M059J (cell line): ENCODE measurements around the gene FOXA1. TPM values are rescaled to one million over a fixed set of nuclear protein-coding genes. Genes with fewer than 3 reads are reported as not detected.

Experiments
- DNase-seq: peaks from one replicate; pipeline ENCODE4 v3.0.0-alpha.2; 2012; ENCODE audit warnings: low read depth
- total RNA-seq: library from RNA; depleted of rRNA; stranded (reverse); fragments of >200 nt; shearing (Covaris generic); gene quantifications from 2 replicates; pipeline ENCODE4 v1.2.3, GENCODE V29; 2014; rRNA removed

Gene FOXA1
- not detected in 2 replicates for total RNA-seq

- no peak for DNase-seq
Measured at GRCh38 chr14:37594971-37595808, at the start of gene FOXA1, which contains the start of gene TTC6. TSS of gene FOXA1 (minus strand) at chr14:37595249. CDS start at chr14:37594972, 277 bp downstream. TSS of gene TTC6 (plus strand) at chr14:37595629. CDS start at chr14:37622065, 26,436 bp downstream.

DNA sequence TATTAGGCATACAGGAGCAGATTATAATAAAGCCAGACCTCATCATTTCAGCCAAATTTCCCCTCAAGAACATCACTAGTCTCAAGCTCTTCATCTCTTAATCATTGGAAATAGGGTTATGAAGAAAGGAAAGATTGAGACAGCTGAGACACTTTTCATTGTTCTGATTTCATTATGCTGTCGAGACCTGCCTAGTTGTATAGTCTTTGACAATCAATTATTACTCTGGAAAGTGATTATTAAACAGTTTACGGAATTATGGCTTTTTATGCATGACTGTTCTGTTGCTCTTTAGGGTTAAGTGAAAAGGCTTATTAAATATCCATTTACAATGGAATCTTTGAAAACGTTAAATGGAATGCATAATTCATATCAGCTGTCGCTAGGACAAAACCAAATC is 48.7 kb upstream of the FOXA1 start:
- DNase-seq = no peak

DNA sequence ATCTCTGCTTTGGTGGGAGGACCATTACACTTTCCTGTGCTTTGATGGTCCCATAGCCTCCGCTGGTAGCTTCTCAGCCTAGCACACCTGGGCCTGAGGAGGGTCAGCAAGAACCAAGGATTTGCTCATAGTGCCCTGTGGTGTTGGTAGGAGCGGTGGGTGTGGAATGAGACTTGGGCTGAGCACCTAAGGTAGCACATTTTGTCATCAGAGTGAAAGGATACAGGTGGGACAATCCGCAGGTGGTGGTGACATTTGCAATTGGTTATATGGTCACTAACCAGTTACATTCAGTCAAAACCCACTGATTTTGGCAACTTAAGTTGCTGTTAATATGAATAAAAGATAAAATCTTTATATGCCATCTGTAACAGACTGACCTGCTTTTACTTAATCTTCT is 47.1 kb upstream of the FOXA1 start:
- DNase-seq = no peak

DNA sequence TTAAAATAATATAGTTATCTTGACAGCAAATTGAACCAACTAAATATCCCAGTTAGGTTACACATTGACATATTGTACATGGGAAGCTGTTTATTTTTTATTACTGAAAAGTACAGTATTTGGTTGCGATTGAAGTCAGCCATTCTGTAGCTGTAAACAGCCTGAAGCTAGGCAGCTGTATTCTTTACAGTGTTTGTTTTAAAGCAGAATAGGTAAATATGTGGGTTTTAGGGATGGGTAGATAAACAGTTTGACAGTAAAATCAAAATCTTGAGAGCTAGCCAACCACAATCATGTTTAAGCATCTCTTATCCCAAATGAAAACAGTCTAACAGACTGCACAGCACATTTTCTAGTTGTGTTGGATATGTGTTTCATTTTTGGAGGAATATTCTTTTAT is 46.1 kb upstream of the FOXA1 start:
- DNase-seq = peak; percentile 2

DNA sequence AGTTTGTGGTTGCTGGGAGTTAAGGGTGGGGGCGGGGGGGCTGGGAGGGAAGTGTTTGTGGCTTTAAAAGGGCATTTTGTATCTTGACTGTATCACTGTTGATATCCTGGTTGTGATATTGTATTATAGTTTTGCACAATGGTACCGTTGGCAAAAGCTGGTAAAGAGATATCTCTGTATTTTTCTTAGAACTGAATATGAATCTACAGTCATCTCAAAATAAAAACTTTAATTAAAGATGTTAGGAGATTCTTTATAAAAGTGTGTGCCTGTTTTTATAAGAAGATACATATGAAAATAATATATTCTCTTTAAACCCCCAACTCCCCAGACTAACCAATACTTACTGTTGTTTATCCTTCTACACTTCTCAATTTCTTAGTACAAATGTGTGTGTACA is 43.5 kb upstream of the FOXA1 start:
- no peak for DNase-seq

DNA sequence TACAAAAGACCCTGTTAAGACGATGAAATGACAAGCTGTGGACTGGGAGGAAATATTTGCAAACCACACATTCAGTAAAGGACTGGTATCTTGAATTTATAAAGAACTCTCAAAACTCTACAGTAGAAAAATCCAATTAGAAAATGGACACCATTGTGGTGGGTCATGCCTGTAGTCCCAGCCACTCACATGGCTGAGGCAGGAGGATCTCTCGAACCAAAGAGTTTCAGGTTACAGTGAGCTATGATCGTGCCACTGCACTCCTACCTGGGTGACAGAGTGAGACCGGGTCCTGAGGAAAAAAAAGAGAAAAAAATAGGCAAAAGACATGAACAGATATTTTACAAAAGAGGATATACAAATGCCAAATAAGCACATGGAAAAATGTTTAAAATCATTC is 42.3 kb upstream of the FOXA1 start:
- no peak for DNase-seq

- DNase-seq = no peak
Measured at GRCh38 chr14:37625597-37626595, 30.8 kb upstream of the FOXA1 start.

DNA sequence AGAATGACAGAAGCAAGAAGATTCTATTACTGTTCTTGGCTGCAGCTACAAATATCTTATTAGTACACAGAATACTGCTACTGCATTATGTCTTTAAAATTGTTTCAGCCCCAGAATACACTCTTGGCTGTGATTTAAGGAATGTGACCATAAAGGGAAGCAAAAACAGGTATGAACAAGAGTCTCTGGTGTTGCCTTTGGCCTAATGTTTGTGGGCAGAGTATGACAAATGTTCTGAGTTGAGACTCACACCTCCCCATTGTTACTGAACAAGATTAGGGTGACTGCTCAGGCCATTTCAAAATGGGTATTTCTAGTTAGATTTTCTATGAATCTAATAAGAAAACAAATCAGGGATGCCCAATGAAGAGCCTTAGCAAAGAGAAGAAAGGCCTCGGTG is 28.9 kb upstream of the FOXA1 start:
- DNase-seq = no peak

DNA sequence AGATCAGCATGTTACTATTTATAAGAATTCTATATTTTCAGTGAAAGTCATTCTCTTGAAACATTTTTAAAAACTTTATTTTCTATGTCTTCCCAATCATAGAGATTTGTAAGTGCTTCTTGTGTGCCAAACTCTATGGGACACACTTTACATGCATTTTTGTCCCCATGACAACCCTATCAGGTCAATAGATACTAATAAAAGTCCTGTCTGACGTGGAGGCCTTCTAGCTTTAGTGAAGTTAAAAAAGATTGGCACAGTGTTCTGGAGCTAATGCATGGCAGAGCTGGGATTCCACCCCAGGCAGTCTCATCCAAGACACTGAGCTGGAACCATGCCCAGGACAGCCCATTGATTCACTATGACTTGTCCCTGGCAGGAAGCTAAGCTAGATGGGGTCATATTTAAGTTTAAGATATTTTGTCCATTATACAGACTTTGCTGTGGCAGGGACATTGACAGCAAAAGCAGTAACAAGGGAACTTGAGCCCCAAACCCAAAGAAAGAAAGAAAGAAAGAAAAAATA is 28.4 kb upstream of the FOXA1 start:
- peak; percentile 51 for DNase-seq

- DNase-seq = no peak
Measured at GRCh38 chr14:37622231-37622923, 27.3 kb upstream of the FOXA1 start.

GRCh38 chr14:37620856-37621255 is 25.8 kb upstream of the FOXA1 start:
- DNase-seq = no peak

- DNase-seq = no peak
Measured at GRCh38 chr14:37618498-37619028, 23.5 kb upstream of the FOXA1 start.

DNA sequence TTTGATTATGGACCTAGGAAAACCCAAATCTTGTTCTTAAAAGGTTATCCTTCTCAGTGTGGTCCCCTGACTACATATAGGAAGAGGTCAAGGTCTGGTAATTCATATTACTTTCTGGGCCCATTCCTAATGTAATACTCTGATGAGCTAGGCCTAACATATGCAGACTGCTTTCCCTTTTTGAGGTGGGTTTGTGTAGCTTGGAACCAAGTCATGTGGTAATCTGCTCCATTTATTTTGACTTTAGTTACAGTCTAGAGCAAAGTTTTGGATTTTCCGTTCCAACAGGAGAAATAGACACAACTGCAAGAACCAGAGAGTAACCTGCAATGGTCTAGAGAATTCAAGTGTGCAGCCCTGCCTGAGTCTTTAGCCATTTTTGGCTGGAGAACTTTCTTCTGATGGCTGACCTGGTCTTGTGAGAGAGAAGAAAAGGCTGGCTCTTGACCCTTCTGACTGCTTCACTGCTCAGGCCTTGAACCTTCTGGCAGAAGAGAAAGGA is 22.9 kb upstream of the FOXA1 start:
- no peak for DNase-seq

DNA sequence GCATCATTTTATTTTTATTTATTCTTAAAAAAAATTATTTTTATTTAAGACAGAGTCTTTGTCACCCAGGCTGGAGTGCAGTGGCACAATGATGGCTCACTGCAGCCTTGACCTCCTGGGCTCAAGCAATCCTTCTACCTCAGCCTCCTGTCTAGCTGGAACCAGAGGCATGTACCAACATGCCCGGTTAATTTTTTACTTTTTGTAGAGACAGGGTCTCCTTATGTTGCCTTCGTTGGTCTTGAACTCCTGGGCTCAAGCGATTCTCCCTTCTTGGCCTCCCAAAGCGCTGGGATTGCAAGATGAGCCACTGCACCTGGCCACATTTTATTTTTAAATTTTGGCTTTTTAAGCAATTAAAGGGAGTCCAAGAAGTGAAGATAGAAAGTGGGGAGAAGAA is 21.8 kb upstream of the FOXA1 start:
- DNase-seq = no peak

GRCh38 chr14:37615582-37616289 is 20.7 kb upstream of the FOXA1 start:
- no peak for DNase-seq

- DNase-seq = no peak
Measured at GRCh38 chr14:37610945-37611523, 16.0 kb upstream of the FOXA1 start.

GRCh38 chr14:37608649-37609048 is 13.6 kb upstream of the FOXA1 start:
- DNase-seq = no peak

GRCh38 chr14:37606678-37607077 is 11.6 kb upstream of the FOXA1 start:
- no peak for DNase-seq

GRCh38 chr14:37603688-37604251 is 8.7 kb upstream of the FOXA1 start:
- DNase-seq = no peak
